Thyroid gland (tissue), 4 donors: ENCODE results near the gene C16orf96.

ENCODE experiments used
- CTCF ChIP-seq, 6 experiments: fragments of 200-600 bp in 3 of 6; fragments of 450-650 bp in 3 of 6; sonication (generic) in 3 of 6; IDR thresholded peaks; one replicate each; pipeline ENCODE4 v1.5.1; 2016 to 2019; ENCODE audit warnings: antibody characterized with exemption in 6 of 6, mild to moderate bottlenecking in 2 of 6, inconsistent platforms in 1 of 6, moderate library complexity in 1 of 6
- POLR2A ChIP-seq, 2 donors: fragments of 450-650 bp; IDR thresholded peaks; one replicate each; pipeline ENCODE4 v1.6.1; 2017; ENCODE audit warnings: antibody characterized with exemption in 2 of 2, mild to moderate bottlenecking in 2 of 2, moderate library complexity in 1 of 2

GRCh38 chr16:4603624-4604170 lies 47.6 kb downstream of the C16orf96 start:
- TF ChIP-seq POLR2A (IDR thresholded peaks at IDR 0.05) (no peak), CTCF (IDR thresholded peaks at IDR 0.05) (no peak)
